ENCODE measurements around the gene SBK3.

SBK3 gene

GRCh38 chr19:55552206-55552605 is 6.9 kb upstream of the SBK3 start:
- TF ChIP-seq CREB5 (CRISPR knock-in tag; IDR thresholded peaks at IDR 0.05; ENCODE audit: low read depth) (no peak), ESRRG (CRISPR knock-in tag; IDR thresholded peaks at IDR 0.05) (no peak), ZNF70 (CRISPR knock-in tag; IDR thresholded peaks at IDR 0.05) (no peak), ZNF565 (CRISPR knock-in tag; conservative IDR thresholded peaks at IDR 0.05; ENCODE audit: low read depth) (no peak), ZFP3 (CRISPR knock-in tag; IDR thresholded peaks at IDR 0.05) (no peak), ARNTL (CRISPR knock-in tag; IDR thresholded peaks at IDR 0.05; ENCODE audit: borderline replicate concordance, low read depth) (no peak), CSDC2 (CRISPR knock-in tag; IDR thresholded peaks at IDR 0.05) (no peak), OSR1 (CRISPR knock-in tag; IDR thresholded peaks at IDR 0.05) (no peak)
- no peak for ATAC-seq

- TF ChIP-seq ZNF565 (CRISPR knock-in tag; conservative IDR thresholded peaks at IDR 0.05; ENCODE audit: low read depth) (no peak), PATZ1 (CRISPR knock-in tag; IDR thresholded peaks at IDR 0.05; ENCODE audit: borderline replicate concordance) (no peak), ZNF70 (CRISPR knock-in tag; IDR thresholded peaks at IDR 0.05) (no peak), ZC3H10 (CRISPR knock-in tag; IDR thresholded peaks at IDR 0.05) (no peak)
- ATAC-seq: no peak
These were observed 4.9 kb upstream of the SBK3 start for GRCh38 chr19:55550321-55550650.

GRCh38 chr19:55549500-55550320 is 4.4 kb upstream of the SBK3 start:
- peak; percentile 76 for ATAC-seq
- TF ChIP-seq RARB (CRISPR knock-in tag; IDR thresholded peaks at IDR 0.05) (no peak), GLIS3 (CRISPR knock-in tag; IDR thresholded peaks at IDR 0.05) (no peak), ISL1 (CRISPR knock-in tag; IDR thresholded peaks at IDR 0.05) (peak; percentile 47), PATZ1 (CRISPR knock-in tag; IDR thresholded peaks at IDR 0.05; ENCODE audit: borderline replicate concordance) (no peak)

GRCh38 chr19:55546822-55547614 is 1.7 kb upstream of the SBK3 start:
- ATAC-seq: peak; percentile 70
- TF ChIP-seq BACH2 (CRISPR knock-in tag; IDR thresholded peaks at IDR 0.05; ENCODE audit: borderline replicate concordance) (no peak), CSDC2 (CRISPR knock-in tag; IDR thresholded peaks at IDR 0.05) (no peak), CREB5 (CRISPR knock-in tag; IDR thresholded peaks at IDR 0.05; ENCODE audit: low read depth) (no peak), TOX (CRISPR knock-in tag; IDR thresholded peaks at IDR 0.05; ENCODE audit: borderline replicate concordance) (no peak), RARB (CRISPR knock-in tag; IDR thresholded peaks at IDR 0.05) (no peak), SNAI2 (CRISPR knock-in tag; IDR thresholded peaks at IDR 0.05) (no peak), GLIS3 (CRISPR knock-in tag; IDR thresholded peaks at IDR 0.05) (no peak), POU6F1 (CRISPR knock-in tag; IDR thresholded peaks at IDR 0.05; ENCODE audit: borderline replicate concordance, low read depth) (no peak), ZNF70 (CRISPR knock-in tag; IDR thresholded peaks at IDR 0.05) (no peak), ZC3H10 (CRISPR knock-in tag; IDR thresholded peaks at IDR 0.05) (no peak)

All from SK-N-SH treated with all-trans-retinoic acid at 6 μM for 48 hours (cell line).